BE2C (cell line): ENCODE results near the gene TMEM51.

Experiments used
- DNase-seq: peaks from one replicate; pipeline ENCODE4 v3.0.0-alpha.2; 2020
- H3K27me3 ChIP-seq: fragments of 250-450 bp; sonication (Bioruptor Pico); 2 replicates; pipeline ENCODE4 v1.5.1; 2020; ENCODE audit warnings: mild to moderate bottlenecking
- H3K36me3 ChIP-seq: fragments of 250-450 bp; sonication (Bioruptor Pico); 2 replicates; pipeline ENCODE4 v1.5.1; 2020; ENCODE audit warnings: mild to moderate bottlenecking
- H3K4me1 ChIP-seq: fragments of 250-450 bp; sonication (Bioruptor Pico); 2 replicates; pipeline ENCODE4 v1.5.1; 2020
- H3K4me3 ChIP-seq: 2 replicates; pipeline ENCODE4 v1.5.1; 2011; ENCODE audit warnings: low read depth, low read length
- H3K9me3 ChIP-seq: fragments of 250-450 bp; sonication (Bioruptor Pico); 2 replicates; pipeline ENCODE4 v1.5.1; 2020
- TF ChIP-seq, protein P1 (sequence below): IDR thresholded peaks from 2 replicates; pipeline ENCODE4 v1.5.1; 2012; ENCODE audit warnings: mild to moderate bottlenecking, low read depth, low read length

The TMEM51 gene

DNA sequence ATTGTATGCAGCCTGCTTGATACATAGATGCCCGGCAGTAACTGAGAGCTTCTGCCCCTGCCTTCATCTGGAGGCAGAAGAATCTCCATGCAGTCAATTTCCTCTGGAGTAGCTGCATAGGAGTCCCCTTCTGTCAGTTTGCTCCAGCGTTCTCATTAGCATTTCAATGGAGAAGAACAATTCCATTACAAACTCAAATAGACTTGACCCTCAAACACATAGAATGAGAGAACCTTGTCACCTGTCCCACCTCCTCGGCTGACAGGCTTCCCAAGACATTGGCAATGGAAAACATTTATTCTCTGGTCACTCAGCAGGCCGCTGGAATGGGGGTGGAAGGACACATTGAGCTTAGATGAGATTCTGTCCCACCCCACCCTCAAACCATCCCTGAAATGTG is 45.6 kb upstream of the TMEM51 start:
- no peaks in the 10 kb centered on the region for H3K9me3 ChIP-seq
- TF ChIP-seq, protein P1, sequence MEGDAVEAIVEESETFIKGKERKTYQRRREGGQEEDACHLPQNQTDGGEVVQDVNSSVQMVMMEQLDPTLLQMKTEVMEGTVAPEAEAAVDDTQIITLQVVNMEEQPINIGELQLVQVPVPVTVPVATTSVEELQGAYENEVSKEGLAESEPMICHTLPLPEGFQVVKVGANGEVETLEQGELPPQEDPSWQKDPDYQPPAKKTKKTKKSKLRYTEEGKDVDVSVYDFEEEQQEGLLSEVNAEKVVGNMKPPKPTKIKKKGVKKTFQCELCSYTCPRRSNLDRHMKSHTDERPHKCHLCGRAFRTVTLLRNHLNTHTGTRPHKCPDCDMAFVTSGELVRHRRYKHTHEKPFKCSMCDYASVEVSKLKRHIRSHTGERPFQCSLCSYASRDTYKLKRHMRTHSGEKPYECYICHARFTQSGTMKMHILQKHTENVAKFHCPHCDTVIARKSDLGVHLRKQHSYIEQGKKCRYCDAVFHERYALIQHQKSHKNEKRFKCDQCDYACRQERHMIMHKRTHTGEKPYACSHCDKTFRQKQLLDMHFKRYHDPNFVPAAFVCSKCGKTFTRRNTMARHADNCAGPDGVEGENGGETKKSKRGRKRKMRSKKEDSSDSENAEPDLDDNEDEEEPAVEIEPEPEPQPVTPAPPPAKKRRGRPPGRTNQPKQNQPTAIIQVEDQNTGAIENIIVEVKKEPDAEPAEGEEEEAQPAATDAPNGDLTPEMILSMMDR = no peak
- H3K4me1 ChIP-seq = no peaks in the 10 kb centered on the region

DNA sequence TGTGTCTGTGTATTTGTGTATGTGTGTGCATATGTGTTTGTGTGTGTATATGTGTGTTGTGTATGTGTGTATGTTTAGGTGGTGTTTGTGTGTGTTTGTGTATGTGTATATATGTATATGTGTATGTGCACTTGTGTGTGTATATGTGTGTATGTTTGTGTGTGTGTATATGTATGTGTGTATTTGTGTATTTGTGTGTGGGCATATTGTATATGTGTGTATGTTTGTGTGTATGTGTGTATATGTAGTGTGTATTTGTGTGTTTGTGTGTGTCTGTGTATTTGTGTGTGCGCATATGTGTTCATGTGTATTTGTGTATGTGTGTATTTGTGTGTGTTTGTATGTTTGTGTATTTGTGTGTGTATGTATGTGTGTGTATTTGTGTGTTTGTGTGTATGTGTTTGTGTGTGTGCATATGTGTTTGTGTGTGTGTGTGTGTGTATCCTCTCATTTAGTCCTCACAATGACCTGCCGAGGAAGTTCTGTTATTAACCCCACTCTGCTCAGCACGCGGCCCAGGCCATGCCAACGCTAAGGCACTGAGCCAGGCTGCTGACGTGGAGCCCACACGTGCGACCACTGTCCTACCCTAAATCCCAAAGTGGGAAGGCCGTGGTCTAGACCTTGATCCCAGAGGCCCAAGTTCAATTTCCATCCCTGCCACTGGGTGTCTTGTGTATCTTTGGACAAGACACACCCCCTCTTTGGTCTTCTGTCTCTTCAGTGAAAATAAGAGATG is 43.2 kb upstream of the TMEM51 start:
- no peaks in the 10 kb centered on the region for H3K9me3 ChIP-seq
- H3K27me3 ChIP-seq = no peaks in the 10 kb centered on the region
- no peak overlapping the region for H3K4me3 ChIP-seq
- H3K36me3 ChIP-seq = no peaks in the 10 kb centered on the region
- no peak for DNase-seq
- TF ChIP-seq, protein P1 = no peak
- H3K4me1 ChIP-seq = no peaks in the 10 kb centered on the region

More for the DNA sequence above, 45.6 kb upstream of the TMEM51 start:
- Histone ChIP-seq H3K4me3 (no peak overlapping the region), H3K36me3 (no peaks in the 10 kb centered on the region), H3K27me3 (no peaks in the 10 kb centered on the region)
- no peak for DNase-seq

DNA sequence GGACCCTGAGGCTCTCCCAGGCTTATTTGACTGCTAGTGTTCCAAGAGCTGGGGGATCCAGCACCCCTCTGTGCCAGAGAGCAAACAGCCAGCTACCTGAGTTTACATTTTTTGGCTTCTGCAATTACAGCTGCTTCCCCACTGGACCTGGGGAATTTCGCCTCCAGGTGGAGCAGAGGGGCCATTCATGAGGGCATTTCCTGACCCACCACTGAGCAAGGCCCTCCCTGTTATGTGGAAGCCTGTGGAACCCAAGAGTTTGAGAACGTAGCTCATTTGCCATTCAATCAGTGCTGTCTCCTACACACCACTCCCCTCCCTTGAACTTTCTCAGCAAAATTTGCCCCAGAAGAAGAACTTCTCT is 42.7 kb upstream of the TMEM51 start:
- Histone ChIP-seq H3K36me3 (no peaks in the 10 kb centered on the region), H3K9me3 (no peaks in the 10 kb centered on the region), H3K4me3 (no peak overlapping the region), H3K4me1 (no peaks in the 10 kb centered on the region), H3K27me3 (no peaks in the 10 kb centered on the region)
- DNase-seq = no peak
- TF ChIP-seq, protein P1 = no peak

DNA sequence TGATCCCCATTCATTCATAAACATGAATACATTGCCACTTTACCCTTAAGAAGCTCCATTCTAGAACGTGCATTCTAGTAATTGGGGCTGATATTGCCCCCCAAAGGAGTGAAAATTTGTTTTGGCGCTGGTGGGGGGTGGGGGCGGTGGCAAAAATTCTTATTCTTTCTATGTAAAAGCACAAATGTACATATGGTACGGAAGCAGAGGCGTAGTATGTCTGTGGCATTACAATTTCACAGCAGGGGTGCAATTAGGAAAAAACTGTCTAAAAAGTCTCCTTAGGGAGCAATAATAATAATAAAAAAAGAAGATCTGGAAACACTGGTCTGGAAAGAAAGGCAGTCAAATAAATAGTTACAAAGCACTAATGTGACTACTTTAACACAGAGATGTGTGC is 40.4 kb upstream of the TMEM51 start:
- H3K4me1 ChIP-seq = no peaks in the 10 kb centered on the region
- TF ChIP-seq, protein P1 = no peak
- no peak overlapping the region for H3K4me3 ChIP-seq
- H3K36me3 ChIP-seq = no peaks in the 10 kb centered on the region
- no peaks in the 10 kb centered on the region for H3K9me3 ChIP-seq
- no peak for DNase-seq
- H3K27me3 ChIP-seq = no peaks in the 10 kb centered on the region

DNA sequence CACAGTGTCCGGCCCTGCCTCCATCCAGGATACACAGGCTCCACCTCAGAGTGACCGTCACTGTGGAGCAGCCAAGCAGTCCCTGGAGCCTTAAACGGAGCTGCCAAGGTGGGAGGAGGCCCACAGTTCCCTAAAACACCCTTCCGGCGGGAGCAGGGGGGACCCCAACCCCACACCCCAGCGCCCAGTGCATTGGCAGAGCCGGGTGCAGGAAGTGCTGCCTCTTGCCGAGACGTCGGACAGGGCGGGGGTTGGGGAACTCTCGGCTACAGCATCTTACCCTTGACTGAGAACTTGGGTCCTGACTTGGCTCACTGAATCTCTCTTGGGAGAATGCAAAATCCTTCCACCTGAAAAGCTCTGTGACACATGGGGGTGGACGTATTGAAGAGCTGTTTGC is 38.7 kb upstream of the TMEM51 start:
- TF ChIP-seq, protein P1 = no peak
- Histone ChIP-seq H3K4me1 (no peaks in the 10 kb centered on the region), H3K4me3 (no peak overlapping the region), H3K9me3 (no peaks in the 10 kb centered on the region), H3K36me3 (no peaks in the 10 kb centered on the region), H3K27me3 (no peaks in the 10 kb centered on the region)
- DNase-seq = no peak

DNA sequence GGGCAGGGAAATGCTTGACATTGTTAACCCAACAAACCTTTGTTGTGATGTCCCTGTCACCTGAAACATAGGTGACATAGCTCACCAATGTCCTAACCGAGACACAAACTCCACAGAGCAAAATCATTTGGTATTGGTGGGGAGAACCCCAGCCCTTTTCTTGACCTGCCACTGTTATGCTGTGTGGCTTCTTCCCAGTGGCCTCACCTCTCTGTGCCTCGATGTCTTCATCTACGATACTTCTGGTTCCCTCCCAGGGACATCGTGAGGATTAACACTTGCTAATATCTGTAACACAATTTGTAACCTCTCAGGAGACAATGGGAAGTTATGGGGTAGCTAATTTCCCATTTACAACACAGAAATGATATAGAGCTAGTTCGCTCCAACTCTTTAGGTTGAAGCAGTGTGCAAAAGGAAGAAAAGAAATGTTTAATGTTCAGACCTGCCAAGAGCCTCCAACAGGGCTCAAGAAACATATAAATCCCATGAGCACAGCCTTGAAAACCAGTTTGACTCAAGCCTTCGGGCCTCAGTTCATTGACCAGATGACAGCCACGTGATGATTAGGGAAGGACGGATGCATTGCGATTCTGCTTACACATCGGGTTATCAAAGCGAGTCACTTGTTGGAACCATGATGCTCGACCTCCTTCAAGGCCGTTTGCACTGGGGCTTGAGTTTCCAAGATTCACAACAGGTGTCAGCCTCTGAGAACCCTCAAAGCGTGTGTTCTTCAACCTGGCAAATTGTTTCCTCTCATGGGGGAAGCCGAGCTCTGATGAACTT is 37.8 kb upstream of the TMEM51 start:
- Histone ChIP-seq H3K4me3 (no peak overlapping the region), H3K36me3 (no peaks in the 10 kb centered on the region), H3K27me3 (no peaks in the 10 kb centered on the region), H3K9me3 (no peaks in the 10 kb centered on the region), H3K4me1 (no peaks in the 10 kb centered on the region)
- DNase-seq = no peak
- TF ChIP-seq, protein P1 = no peak
